Activated CD4-positive, alpha-beta memory T cell treated with anti-CD3 and anti-CD28 coated beads for 36 hours (primary cell): ENCODE results near the gene CRKL. TPM values are rescaled to one million over a fixed set of nuclear protein-coding genes. Genes with fewer than 3 reads are reported as not detected.
"Not testable (repeated sequence)": the region's sequence is repeated elsewhere in the genome, so short reads cannot be mapped to it uniquely, and the experiment has no call there.

ENCODE experiments used
- CTCF ChIA-PET: fragments of 350-600 bp; sonication (Branson Sonifier 250); formaldehyde crosslinking; loops from one replicate; lab custom pipeline; 2021; ENCODE audit warnings: antibody characterized with exemption, inconsistent platforms; lab: Charles Lee
- POLR2A ChIA-PET: fragments of 350-600 bp; sonication (Branson Sonifier 250); formaldehyde crosslinking; loops from one replicate; lab custom pipeline; 2021; ENCODE audit warnings: antibody characterized with exemption; lab: Charles Lee
- DNase-seq: peaks from one replicate; pipeline ENCODE4 v3.0.0-alpha.2; 2020
- H3K27ac Mint-ChIP-seq: one replicate; pipeline ENCODE4 v1.8.0; 2021; ENCODE audit warnings: mixed read lengths
- H3K27me3 Mint-ChIP-seq: one replicate; pipeline ENCODE4 v1.8.0; 2021; ENCODE audit warnings: mixed read lengths
- H3K36me3 Mint-ChIP-seq: one replicate; pipeline ENCODE4 v1.8.0; 2021; ENCODE audit warnings: mixed read lengths
- H3K4me1 Mint-ChIP-seq: one replicate; pipeline ENCODE4 v1.8.0; 2021; ENCODE audit warnings: low read depth, mixed read lengths
- H3K4me3 Mint-ChIP-seq: one replicate; pipeline ENCODE4 v1.8.0; 2021; ENCODE audit warnings: mild to moderate bottlenecking, mixed read lengths
- H3K9me3 Mint-ChIP-seq: one replicate; pipeline ENCODE4 v1.8.0; 2021; ENCODE audit warnings: mixed read lengths
- intact Hi-C: fragments of 100-400 bp; cut with micrococcal nuclease; formaldehyde crosslinking; loops from one replicate; pipeline ENCODE4 v1.15.1; 2023
- total RNA-seq, 2 experiments: library from RNA; stranded (reverse); gene quantifications; one replicate each; pipeline ENCODE4 v1.2.3, GENCODE V29; 2021

CRKL gene
- total RNA-seq, 2 experiments from 2014 or later, result 65.1 to 65.7 TPM

DNA sequence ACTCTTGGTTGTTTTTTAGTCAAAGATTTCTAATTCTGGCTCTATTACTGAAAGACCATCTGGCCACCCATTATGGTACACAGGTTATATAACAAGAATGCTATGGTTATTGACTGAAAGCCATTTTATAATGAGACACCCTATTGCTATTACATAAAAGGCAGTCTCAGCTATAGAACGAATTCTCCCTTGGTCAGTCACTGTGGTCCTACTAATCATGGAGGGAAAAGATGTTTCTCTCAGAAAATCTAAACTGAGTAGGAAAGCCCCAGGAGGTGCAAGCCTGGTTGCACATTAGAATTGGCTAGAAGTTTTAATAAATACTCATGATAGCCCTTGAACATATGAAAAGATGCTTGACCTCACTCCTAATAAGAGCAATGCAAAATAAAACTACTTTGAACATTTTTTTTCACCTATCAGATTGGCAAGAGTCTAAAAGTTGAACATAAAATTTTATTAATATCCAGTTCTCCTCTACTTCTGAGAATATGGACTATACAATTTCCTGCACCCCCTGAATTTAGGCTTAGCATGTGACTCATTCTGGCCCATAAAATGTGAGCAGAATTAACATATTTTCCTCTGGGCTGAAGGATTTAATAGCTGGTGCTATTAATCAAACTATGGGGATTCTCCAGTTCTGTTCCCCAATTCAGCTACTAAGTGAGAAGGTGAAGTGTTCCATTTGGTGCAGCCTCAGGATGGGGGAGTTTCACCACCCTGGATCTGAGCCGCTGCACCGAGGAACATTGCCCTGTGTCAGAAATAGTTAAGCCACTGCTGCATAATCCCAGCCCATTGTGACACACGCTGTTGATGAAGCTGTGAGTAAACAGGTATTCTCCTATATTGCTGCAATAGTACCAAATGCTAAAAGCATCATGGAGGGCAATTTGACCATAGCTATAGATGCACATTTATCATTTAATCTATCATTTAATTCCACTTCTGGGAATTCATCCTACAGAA is 11.5 kb upstream of the CRKL start:
- intact Hi-C loops, result no loop called here
- H3K27ac Mint-ChIP-seq, result no peak overlapping the region
- no peak for DNase-seq
- CTCF ChIA-PET, result no interaction called here
- no peaks in the 10 kb centered on the region for H3K36me3 Mint-ChIP-seq
- POLR2A ChIA-PET, result no interaction called here
- H3K4me1 Mint-ChIP-seq, result no peaks in the 10 kb centered on the region
- no peaks in the 10 kb centered on the region for H3K9me3 Mint-ChIP-seq
- no peak overlapping the region for H3K4me3 Mint-ChIP-seq
- no peaks in the 10 kb centered on the region for H3K27me3 Mint-ChIP-seq

GRCh38 chr22:20906387-20906767 is 10.8 kb upstream of the CRKL start:
- Mint-ChIP-seq H3K9me3 (no peaks in the 10 kb centered on the region), H3K4me1 (no peaks in the 10 kb centered on the region), H3K4me3 (no peak overlapping the region), H3K27ac (no peak overlapping the region), H3K27me3 (no peaks in the 10 kb centered on the region), H3K36me3 (no peaks in the 10 kb centered on the region)
- intact Hi-C loops, result no loop called here
- ChIA-PET POLR2A (no interaction called here), CTCF (no interaction called here)
- DNase-seq, result no peak

GRCh38 chr22:20908717-20909116 is 8.5 kb upstream of the CRKL start:
- H3K27ac Mint-ChIP-seq, H3K4me3 Mint-ChIP-seq, intact Hi-C loops, H3K4me1 Mint-ChIP-seq, H3K27me3 Mint-ChIP-seq, H3K36me3 Mint-ChIP-seq, POLR2A ChIA-PET, H3K9me3 Mint-ChIP-seq, DNase-seq: not testable (repeated sequence)
- CTCF ChIA-PET, result interaction anchor here (0.9 kb wide), 1 partner anchor 8 kb away, joined by 3 read pairs; the partner anchor contains the start of gene CRKL

- CTCF ChIA-PET, result no interaction called here
- intact Hi-C loops, result loop anchor here (10.0 kb wide), 1 partner anchor 405 kb away; the partner anchor contains the start of gene MED15
- Mint-ChIP-seq H3K9me3 (no peaks in the 10 kb centered on the region), H3K4me3 (no peak overlapping the region), H3K4me1 (no peaks in the 10 kb centered on the region), H3K27ac (no peak overlapping the region), H3K27me3 (no peaks in the 10 kb centered on the region), H3K36me3 (no peaks in the 10 kb centered on the region)
- no peak for DNase-seq
- POLR2A ChIA-PET, result no interaction called here
Measured at GRCh38 chr22:20909543-20910303, 7.5 kb upstream of the CRKL start.

DNA sequence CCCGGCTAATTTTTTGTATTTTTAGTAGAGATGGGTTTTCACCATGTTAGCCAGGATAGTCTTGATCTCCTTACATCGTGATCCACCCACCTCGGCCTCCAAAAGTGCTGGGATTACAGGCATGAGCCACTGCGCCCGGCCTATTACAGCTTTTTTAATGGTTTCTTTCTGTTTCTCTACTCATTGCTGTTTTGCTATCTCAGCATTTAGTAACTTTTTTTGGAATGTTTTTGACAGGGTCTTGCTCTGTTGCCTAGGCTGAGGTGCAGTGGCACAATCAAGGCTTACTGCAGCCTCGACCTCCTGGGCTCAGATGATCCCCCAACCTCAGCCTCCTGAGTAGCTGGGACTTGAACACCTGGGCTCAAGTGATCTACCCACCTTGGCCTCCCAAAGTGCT is 4.7 kb upstream of the CRKL start:
- ChIA-PET POLR2A (no interaction called here), CTCF (interaction anchor here (1.1 kb wide), 1 partner anchor 11 kb away, joined by 4 read pairs; no protein-coding TSS in a partner anchor)
- peaks cover 6% of the 10 kb centered on the region for H3K4me1 Mint-ChIP-seq
- no peak overlapping the region for H3K27ac Mint-ChIP-seq
- no peaks in the 10 kb centered on the region for H3K27me3 Mint-ChIP-seq
- DNase-seq, result no peak
- no peak overlapping the region for H3K4me3 Mint-ChIP-seq
- H3K36me3 Mint-ChIP-seq, result no peaks in the 10 kb centered on the region
- no peaks in the 10 kb centered on the region for H3K9me3 Mint-ChIP-seq
- intact Hi-C loops, result loop anchor here (10.0 kb wide), 1 partner anchor 408 kb away; the partner anchor contains the start of gene MED15

DNA sequence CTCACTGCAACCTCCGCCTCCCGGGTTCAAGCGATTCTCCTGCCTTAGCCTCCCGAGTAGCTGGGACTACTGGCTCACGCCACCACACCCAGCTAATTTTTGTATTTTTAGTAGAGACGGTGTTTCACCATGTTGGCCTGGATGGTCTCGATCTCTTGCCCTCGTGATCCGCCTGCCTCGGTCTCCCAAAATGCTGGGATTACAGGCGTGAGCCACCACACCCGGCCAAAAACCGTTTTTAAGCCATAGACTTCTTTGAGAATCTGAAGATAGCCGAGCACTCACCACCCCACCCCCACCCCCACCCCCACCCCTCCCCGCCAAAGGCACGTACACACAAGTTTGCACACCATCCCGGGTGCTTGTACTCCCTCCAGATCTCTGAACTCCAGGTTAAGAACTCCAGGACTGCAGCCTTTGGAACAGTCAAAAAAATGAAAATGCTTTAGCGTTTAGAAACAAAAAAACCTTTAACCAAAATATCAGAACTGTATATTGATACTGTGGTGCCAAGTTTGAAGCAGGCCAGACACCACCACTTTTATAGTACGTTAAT is 1.5 kb downstream of the CRKL start:
- Mint-ChIP-seq H3K4me1 (peaks cover 32% of the 10 kb centered on the region), H3K9me3 (no peaks in the 10 kb centered on the region), H3K4me3 (peak overlapping the region; percentile 99), H3K36me3 (peaks cover 22% of the 10 kb centered on the region), H3K27ac (peak overlapping the region; percentile 88), H3K27me3 (no peaks in the 10 kb centered on the region)
- ChIA-PET POLR2A (no interaction called here), CTCF (no interaction called here)
- DNase-seq, result peak; percentile 10
- intact Hi-C loops, result loop anchor here (5.0 to 10.0 kb wide), 2 partner anchors 49 to 414 kb away; partner anchors contain the start of genes AIFM3 and MED15

DNA sequence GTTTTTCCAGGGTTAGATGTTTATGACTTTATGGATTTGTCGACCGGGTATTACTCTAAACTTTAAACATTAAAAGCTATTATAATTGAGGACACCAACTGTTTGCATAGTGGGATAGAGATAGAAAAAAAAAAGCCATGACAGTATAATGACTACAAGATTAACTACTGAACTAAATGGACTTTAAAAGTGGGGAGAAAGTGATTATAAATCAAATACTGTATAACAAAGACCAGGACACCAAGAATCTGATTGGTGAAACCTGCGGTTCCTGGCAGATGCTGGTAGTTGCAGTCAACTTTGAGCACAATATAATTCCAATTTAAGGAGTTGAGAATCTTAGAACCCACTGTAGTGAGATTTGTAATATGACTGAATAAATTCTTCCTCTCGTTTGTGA is 2.5 kb downstream of the CRKL start:
- POLR2A ChIA-PET, result interaction anchor here (0.6 to 1.0 kb wide), 2 partner anchors 52 to 66 kb away, joined by 3 read pairs; no protein-coding TSS in a partner anchor
- H3K27me3 Mint-ChIP-seq, result no peaks in the 10 kb centered on the region
- CTCF ChIA-PET, result interaction anchor here (1.5 kb wide), 1 partner anchor 136 kb away, joined by 4 read pairs; no protein-coding TSS in a partner anchor
- no peak overlapping the region for H3K27ac Mint-ChIP-seq
- peaks cover 22% of the 10 kb centered on the region for H3K36me3 Mint-ChIP-seq
- intact Hi-C loops, result loop anchor here (5.0 to 10.0 kb wide), 2 partner anchors 48 to 415 kb away; partner anchors contain the start of genes AIFM3 and MED15
- H3K4me3 Mint-ChIP-seq, result peak overlapping the region; percentile 99
- H3K4me1 Mint-ChIP-seq, result peaks cover 39% of the 10 kb centered on the region
- no peak for DNase-seq
- no peaks in the 10 kb centered on the region for H3K9me3 Mint-ChIP-seq

DNA sequence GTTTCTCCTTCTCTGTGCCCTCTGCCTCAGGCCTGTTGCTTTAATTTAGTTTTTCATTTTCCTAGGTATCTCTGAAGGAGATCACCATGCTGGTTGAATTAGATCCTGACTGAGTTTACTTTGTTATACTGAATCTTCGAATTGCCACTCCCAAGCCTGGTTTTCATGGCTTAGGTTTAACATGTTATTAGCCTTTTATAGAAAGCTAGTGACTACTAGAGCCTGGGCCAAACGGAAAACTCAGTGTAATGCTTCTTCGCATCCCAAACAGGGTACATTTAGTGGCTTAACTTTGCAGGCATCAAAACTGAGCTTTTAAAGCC is 3.6 kb downstream of the CRKL start:
- POLR2A ChIA-PET, result no interaction called here
- Mint-ChIP-seq H3K4me3 (peak overlapping the region; percentile 99), H3K36me3 (peaks cover 22% of the 10 kb centered on the region), H3K27ac (no peak overlapping the region), H3K4me1 (peaks cover 44% of the 10 kb centered on the region), H3K9me3 (no peaks in the 10 kb centered on the region), H3K27me3 (no peaks in the 10 kb centered on the region)
- intact Hi-C loops, result no loop called here
- no peak for DNase-seq
- CTCF ChIA-PET, result interaction anchor here (1.0 to 1.5 kb wide), 4 partner anchors 16 to 137 kb away, joined by 3 to 4 read pairs (median 4); no protein-coding TSS in a partner anchor

DNA sequence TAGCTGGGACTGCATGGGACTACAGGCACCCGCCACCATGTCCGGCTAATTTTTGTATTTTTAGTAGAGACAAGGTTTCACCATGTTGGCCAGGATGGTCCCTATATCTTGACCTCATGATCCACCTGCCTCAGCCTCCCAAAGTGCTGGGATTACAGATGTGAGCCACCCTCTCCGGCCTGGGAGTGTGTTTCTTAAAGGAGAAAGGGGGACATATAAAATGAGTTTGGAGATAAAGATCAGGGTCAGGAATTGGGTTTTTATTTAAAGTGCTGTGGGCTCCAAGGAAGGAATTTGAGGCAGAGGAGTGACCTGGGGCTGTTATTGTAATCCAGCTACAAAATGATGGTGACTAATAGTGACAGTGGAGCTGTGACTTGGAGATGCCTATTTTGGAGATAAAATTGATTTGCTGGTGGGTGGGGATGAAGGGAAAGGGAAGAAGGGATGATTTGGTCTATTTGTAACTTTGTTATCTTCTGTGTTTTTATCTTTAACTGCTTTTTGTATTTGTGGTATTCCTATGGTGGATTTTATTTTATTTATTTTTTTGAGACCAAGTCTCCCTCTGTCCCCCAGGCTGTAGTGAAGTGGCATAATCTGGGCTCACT is 5.0 kb downstream of the CRKL start:
- Mint-ChIP-seq H3K9me3 (no peaks in the 10 kb centered on the region), H3K36me3 (peaks cover 24% of the 10 kb centered on the region), H3K4me3 (no peak overlapping the region), H3K4me1 (peaks cover 49% of the 10 kb centered on the region), H3K27me3 (no peaks in the 10 kb centered on the region), H3K27ac (no peak overlapping the region)
- POLR2A ChIA-PET, result no interaction called here
- intact Hi-C loops, result no loop called here
- DNase-seq, result no peak
- CTCF ChIA-PET, result interaction anchor here (1.8 kb wide), 1 partner anchor 10 kb away, joined by 4 read pairs; no protein-coding TSS in a partner anchor

DNA sequence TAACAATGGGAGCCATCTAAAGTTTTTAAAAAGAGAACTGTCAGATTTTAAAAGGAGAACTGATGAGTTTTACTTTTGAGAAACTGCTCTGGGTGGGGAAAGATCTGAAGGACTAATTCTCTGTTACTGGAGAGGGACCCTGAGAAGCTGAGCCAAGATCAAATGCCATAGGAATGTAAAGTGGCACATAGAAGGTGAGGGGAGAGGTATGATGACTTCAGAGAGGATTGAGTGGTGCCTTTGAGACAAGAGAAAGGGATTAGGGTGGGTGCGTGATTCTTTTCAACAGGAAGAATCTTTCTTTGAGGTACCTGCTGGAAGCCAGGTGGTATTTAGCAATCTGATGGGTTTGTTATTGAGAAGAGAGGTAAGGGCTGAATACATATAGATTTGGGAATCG is 9.0 kb downstream of the CRKL start:
- H3K4me1 Mint-ChIP-seq, result peaks cover 48% of the 10 kb centered on the region
- DNase-seq, result no peak
- POLR2A ChIA-PET, result no interaction called here
- peaks cover 16% of the 10 kb centered on the region for H3K36me3 Mint-ChIP-seq
- H3K9me3 Mint-ChIP-seq, result no peaks in the 10 kb centered on the region
- intact Hi-C loops, result no loop called here
- H3K27me3 Mint-ChIP-seq, result no peaks in the 10 kb centered on the region
- H3K4me3 Mint-ChIP-seq, result no peak overlapping the region
- CTCF ChIA-PET, result interaction anchor here (0.9 to 1.2 kb wide), 3 partner anchors 56 to 176 kb away, joined by 3 read pairs; partner anchors contain the start of gene LZTR1
- no peak overlapping the region for H3K27ac Mint-ChIP-seq

- intact Hi-C loops, result no loop called here
- H3K27me3 Mint-ChIP-seq, result no peaks in the 10 kb centered on the region
- DNase-seq, result no peak
- peaks cover 15% of the 10 kb centered on the region for H3K36me3 Mint-ChIP-seq
- CTCF ChIA-PET, result interaction anchor here (0.6 kb wide), 1 partner anchor 178 kb away, joined by 5 read pairs; no protein-coding TSS in a partner anchor
- H3K4me3 Mint-ChIP-seq, result no peak overlapping the region
- no peak overlapping the region for H3K27ac Mint-ChIP-seq
- POLR2A ChIA-PET, result no interaction called here
- peaks cover 45% of the 10 kb centered on the region for H3K4me1 Mint-ChIP-seq
- H3K9me3 Mint-ChIP-seq, result no peaks in the 10 kb centered on the region
Measured at GRCh38 chr22:20927940-20928572, 10.8 kb downstream of the CRKL start.
